ENCODE data around the gene OGFOD3. TPM values are rescaled to one million over a fixed set of nuclear protein-coding genes. Genes with fewer than 3 reads are reported as not detected.

OGFOD3 gene
- total and polyA plus RNA-seq, 9 of the 15 experiments (the other 6 are each of a cell fraction or from before 2014, with no cell fraction given), result 0.69 to 44.7 (median 18.9) TPM

DNA sequence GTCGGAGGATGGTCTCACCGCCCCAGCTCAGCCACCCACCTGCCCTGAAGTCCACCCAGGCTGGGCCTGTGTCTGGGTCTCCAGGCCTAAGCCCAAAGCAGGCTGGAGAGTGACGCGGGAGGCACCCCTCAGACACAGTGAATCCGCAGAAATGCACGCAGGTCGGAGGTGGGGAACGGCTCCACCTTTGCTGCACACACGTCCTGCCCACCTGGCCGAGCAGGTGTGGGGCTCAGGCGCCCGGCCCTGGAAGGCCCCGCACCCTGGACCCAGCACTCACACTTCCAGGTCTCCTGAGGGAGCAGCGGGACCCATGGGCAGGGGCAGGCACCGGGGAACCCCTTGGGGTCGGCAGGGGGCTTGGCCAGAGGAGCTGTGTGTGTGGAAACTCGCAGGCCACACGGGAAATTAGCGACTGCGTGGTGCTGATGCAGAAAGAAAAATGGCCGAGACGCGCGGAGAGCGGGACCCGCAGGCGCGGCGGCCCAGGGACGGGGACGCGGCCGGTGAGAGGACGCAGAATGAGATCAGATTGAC lies 21.5 kb upstream of the OGFOD3 start (continued):
- TF ChIP-seq, protein P1, sequence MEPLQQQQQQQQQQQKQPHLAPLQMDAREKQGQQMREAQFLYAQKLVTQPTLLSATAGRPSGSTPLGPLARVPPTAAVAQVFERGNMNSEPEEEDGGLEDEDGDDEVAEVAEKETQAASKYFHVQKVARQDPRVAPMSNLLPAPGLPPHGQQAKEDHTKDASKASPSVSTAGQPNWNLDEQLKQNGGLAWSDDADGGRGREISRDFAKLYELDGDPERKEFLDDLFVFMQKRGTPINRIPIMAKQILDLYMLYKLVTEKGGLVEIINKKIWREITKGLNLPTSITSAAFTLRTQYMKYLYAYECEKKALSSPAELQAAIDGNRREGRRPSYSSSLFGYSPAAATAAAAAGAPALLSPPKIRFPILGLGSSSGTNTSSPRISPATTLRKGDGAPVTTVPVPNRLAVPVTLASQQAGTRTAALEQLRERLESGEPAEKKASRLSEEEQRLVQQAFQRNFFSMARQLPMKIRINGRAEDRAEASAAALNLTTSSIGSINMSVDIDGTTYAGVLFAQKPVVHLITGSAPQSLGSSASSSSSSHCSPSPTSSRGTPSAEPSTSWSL (CRISPR knock-in tag; IDR thresholded peaks at IDR 0.05; ENCODE audit: borderline replicate concordance), result no peak
- TF ChIP-seq RBFOX2 (IDR thresholded peaks at IDR 0.05; ENCODE audit: low read depth, low read length) (peak; percentile 42; the same call in 1 of the 2 replicates), EGR1 (conservative IDR thresholded peaks at IDR 0.05) (no peak), NFXL1 (CRISPR knock-in tag; IDR thresholded peaks at IDR 0.05) (no peak), POLR2G (IDR thresholded peaks at IDR 0.05; ENCODE audit: low read depth, low read length) (peak; percentile 74), MYBL2 (IDR thresholded peaks at IDR 0.05; ENCODE audit: low read depth) (no peak), MYBL2 (CRISPR knock-in tag; IDR thresholded peaks at IDR 0.05; ENCODE audit: borderline replicate concordance) (no peak), ZNF263 (CRISPR knock-in tag; IDR thresholded peaks at IDR 0.05; ENCODE audit: borderline replicate concordance) (no peak), ZBTB33 (CRISPR knock-in tag; IDR thresholded peaks at IDR 0.05) (peak; percentile 60; the same call in 1 of the 2 replicates)
- TF ChIP-seq, protein P2, sequence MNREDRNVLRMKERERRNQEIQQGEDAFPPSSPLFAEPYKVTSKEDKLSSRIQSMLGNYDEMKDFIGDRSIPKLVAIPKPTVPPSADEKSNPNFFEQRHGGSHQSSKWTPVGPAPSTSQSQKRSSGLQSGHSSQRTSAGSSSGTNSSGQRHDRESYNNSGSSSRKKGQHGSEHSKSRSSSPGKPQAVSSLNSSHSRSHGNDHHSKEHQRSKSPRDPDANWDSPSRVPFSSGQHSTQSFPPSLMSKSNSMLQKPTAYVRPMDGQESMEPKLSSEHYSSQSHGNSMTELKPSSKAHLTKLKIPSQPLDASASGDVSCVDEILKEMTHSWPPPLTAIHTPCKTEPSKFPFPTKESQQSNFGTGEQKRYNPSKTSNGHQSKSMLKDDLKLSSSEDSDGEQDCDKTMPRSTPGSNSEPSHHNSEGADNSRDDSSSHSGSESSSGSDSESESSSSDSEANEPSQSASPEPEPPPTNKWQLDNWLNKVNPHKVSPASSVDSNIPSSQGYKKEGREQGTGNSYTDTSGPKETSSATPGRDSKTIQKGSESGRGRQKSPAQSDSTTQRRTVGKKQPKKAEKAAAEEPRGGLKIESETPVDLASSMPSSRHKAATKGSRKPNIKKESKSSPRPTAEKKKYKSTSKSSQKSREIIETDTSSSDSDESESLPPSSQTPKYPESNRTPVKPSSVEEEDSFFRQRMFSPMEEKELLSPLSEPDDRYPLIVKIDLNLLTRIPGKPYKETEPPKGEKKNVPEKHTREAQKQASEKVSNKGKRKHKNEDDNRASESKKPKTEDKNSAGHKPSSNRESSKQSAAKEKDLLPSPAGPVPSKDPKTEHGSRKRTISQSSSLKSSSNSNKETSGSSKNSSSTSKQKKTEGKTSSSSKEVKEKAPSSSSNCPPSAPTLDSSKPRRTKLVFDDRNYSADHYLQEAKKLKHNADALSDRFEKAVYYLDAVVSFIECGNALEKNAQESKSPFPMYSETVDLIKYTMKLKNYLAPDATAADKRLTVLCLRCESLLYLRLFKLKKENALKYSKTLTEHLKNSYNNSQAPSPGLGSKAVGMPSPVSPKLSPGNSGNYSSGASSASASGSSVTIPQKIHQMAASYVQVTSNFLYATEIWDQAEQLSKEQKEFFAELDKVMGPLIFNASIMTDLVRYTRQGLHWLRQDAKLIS (CRISPR knock-in tag; IDR thresholded peaks at IDR 0.05), result no peak
- TF ChIP-seq, protein P3, sequence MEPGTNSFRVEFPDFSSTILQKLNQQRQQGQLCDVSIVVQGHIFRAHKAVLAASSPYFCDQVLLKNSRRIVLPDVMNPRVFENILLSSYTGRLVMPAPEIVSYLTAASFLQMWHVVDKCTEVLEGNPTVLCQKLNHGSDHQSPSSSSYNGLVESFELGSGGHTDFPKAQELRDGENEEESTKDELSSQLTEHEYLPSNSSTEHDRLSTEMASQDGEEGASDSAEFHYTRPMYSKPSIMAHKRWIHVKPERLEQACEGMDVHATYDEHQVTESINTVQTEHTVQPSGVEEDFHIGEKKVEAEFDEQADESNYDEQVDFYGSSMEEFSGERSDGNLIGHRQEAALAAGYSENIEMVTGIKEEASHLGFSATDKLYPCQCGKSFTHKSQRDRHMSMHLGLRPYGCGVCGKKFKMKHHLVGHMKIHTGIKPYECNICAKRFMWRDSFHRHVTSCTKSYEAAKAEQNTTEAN (CRISPR knock-in tag; IDR thresholded peaks at IDR 0.05), result no peak
